IPS-18a (cell line): ENCODE results near the gene SERGEF.

ENCODE experiments used
- H3K27ac ChIP-seq: one replicate; pipeline ENCODE4 v1.5.1; 2013; ENCODE audit warnings: low read length
- H3K27me3 ChIP-seq: one replicate; pipeline ENCODE4 v1.6.1; 2013; ENCODE audit warnings: mild to moderate bottlenecking, low read length; ENCODE audit not compliant: control insufficient read depth, insufficient read depth
- H3K36me3 ChIP-seq: one replicate; pipeline ENCODE4 v1.6.1; 2013; ENCODE audit warnings: low read depth, low read length; ENCODE audit not compliant: control insufficient read depth
- H3K4me1 ChIP-seq: one replicate; pipeline ENCODE4 v1.6.1; 2013; ENCODE audit warnings: low read depth, low read length; ENCODE audit not compliant: control insufficient read depth
- H3K4me3 ChIP-seq: one replicate; pipeline ENCODE4 v1.5.1; 2013; ENCODE audit warnings: low read length
- H3K9ac ChIP-seq: one replicate; pipeline ENCODE4 v1.6.1; 2013; ENCODE audit warnings: mild to moderate bottlenecking, low read length, moderate library complexity
- H3K9me3 ChIP-seq: one replicate; pipeline ENCODE4 v1.6.1; 2013; ENCODE audit warnings: low read depth, low read length; ENCODE audit not compliant: control insufficient read depth

SERGEF gene

GRCh38 chr11:18012906-18013781 is at the start of gene SERGEF:
Gene SERGEF, minus strand, starts transcription at chr11:18013047. Its CDS starts 37 bp downstream, at chr11:18013010.
- Histone ChIP-seq H3K4me1 (peaks cover 12% of the 10 kb centered on the region), H3K9me3 (no peaks in the 10 kb centered on the region), H3K27ac (no peak within 1 kb of the TSS), H3K9ac (peak within 1 kb of the TSS; percentile 40), H3K4me3 (peak within 1 kb of the TSS; percentile 92), H3K36me3 (no peaks in the 10 kb centered on the region), H3K27me3 (peaks cover 32% of the 10 kb centered on the region)

GRCh38 chr11:18061351-18061750 is 48.5 kb upstream of the SERGEF start:
- no peak overlapping the region for H3K9ac ChIP-seq
- no peaks in the 10 kb centered on the region for H3K4me1 ChIP-seq
- no peak overlapping the region for H3K27ac ChIP-seq
- H3K27me3 ChIP-seq = no peaks in the 10 kb centered on the region
- H3K4me3 ChIP-seq = no peak overlapping the region
- no peaks in the 10 kb centered on the region for H3K36me3 ChIP-seq
- H3K9me3 ChIP-seq = no peaks in the 10 kb centered on the region

- Histone ChIP-seq H3K9ac (no peak overlapping the region), H3K4me1 (no peaks in the 10 kb centered on the region), H3K4me3 (no peak overlapping the region), H3K9me3 (no peaks in the 10 kb centered on the region), H3K27ac (no peak overlapping the region), H3K27me3 (no peaks in the 10 kb centered on the region), H3K36me3 (no peaks in the 10 kb centered on the region)
Measured at GRCh38 chr11:18056561-18057181, 43.8 kb upstream of the SERGEF start.

DNA sequence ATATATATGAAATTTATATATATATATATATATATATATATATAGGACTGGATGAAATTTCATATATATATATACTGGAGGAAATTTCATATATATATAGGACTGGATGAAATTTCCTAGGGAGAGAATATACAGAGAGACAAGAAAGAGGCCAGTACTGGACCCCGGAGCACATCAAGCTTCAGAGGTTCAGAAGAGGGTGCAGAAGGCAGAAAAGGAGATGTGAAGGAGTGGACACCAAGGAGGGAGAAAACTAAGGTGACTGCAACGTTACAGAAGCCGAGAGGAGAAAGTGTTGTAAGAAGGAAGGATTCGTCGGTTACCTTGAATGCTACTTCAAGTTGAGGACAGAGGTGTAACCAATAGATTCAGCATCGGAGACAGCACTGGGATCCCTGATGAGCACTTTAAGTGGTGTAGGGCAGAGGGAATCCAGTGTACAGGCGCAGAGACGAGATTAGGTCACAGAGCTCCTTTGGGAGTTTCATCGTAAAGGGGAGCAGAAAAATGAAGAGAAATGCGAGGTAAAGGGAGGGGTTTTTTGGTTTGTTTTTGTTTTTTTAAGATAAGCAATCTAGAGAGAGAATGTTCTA is 41.8 kb upstream of the SERGEF start:
- Histone ChIP-seq H3K4me3 (no peak overlapping the region), H3K27ac (no peak overlapping the region), H3K9me3 (no peaks in the 10 kb centered on the region), H3K4me1 (no peaks in the 10 kb centered on the region), H3K27me3 (no peaks in the 10 kb centered on the region), H3K36me3 (no peaks in the 10 kb centered on the region), H3K9ac (no peak overlapping the region)

DNA sequence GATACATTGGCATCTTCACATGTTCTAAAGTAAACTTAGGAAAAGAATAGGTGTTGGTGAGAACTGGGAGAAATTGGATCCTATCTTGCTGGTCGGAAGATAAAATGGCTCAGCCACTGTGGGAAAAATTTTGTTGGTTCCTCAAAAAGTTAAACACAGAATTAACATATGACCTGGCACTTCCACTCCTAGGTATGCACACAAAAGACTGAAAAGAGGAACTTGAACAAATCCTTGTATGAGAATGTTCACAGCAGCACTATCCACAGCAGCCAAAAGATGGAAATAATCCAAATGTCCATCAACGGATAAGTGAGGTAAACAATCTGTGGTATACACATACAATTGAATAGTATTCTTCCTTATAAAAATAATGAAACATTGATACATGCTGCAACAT is 38.0 kb upstream of the SERGEF start:
- H3K27ac ChIP-seq = no peak overlapping the region
- no peak overlapping the region for H3K9ac ChIP-seq
- no peaks in the 10 kb centered on the region for H3K9me3 ChIP-seq
- no peaks in the 10 kb centered on the region for H3K4me1 ChIP-seq
- H3K4me3 ChIP-seq = no peak overlapping the region
- H3K36me3 ChIP-seq = no peaks in the 10 kb centered on the region
- H3K27me3 ChIP-seq = peaks cover 18% of the 10 kb centered on the region

DNA sequence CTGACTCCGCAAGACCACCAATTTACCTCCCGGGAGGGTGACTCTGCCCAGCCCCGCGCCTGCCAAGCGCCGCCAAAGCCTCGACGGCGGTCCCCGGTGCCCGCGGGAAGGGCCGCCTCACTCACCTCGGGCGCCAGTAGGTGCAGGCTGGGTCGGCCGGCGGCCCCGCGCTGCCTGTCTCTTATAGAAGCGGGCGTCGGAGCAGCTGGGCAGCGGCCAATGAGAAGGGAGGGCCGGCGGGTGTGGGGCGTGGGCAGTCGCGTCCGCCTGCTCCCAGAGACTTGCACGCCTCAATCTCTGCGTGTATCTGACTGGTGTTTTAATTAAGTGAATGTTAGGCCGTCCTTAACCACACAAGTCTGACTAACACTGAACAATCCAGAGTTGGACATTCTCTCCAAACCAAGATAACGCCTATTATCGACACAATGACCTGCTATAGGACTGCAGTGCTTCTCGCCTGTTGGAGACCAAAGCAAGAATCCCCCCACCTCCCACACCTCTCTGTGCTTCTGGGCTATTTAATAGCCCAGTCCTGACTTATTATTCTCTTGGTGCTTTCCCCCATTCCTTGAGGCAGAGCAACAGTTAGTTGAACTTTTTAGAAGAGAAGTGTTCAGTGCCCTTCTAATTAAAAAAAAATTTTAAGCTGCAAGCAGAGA is 33.4 kb upstream of the SERGEF start, which contains the start of gene TPH1:
TSS of gene TPH1 (minus strand) at position 154 of the 662 bp plus-strand sequence. CDS start 5,507 bp downstream, outside the sequence.
- H3K9me3 ChIP-seq = no peaks in the 10 kb centered on the region
- H3K4me3 ChIP-seq = peak within 1 kb of the TSS; percentile 46
- H3K27me3 ChIP-seq = peaks cover 36% of the 10 kb centered on the region
- no peak within 1 kb of the TSS for H3K9ac ChIP-seq
- H3K36me3 ChIP-seq = no peaks in the 10 kb centered on the region
- no peaks in the 10 kb centered on the region for H3K4me1 ChIP-seq
- H3K27ac ChIP-seq = no peak within 1 kb of the TSS

DNA sequence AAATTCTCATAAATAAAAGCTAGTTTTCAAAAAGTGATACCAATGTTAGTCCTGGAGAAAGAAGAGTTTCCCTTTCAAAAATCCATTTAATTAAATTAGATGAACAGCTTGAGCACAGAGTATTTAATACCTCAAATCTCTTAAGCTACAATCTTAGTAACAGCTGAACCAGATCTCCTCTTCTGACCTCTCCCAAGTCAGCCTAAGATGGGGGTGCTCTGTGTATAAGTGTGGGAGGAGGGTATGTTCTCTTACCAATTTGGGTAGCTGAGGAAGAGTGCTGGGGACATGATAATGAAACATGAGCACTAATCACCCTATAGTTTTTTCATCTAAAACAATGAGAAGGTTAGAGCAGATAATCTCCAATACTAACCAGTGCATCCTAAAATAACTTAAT is 23.6 kb upstream of the SERGEF start:
- H3K4me1 ChIP-seq = no peaks in the 10 kb centered on the region
- H3K4me3 ChIP-seq = no peak overlapping the region
- no peaks in the 10 kb centered on the region for H3K36me3 ChIP-seq
- no peak overlapping the region for H3K27ac ChIP-seq
- H3K9me3 ChIP-seq = no peaks in the 10 kb centered on the region
- H3K9ac ChIP-seq = no peak overlapping the region
- no peaks in the 10 kb centered on the region for H3K27me3 ChIP-seq

- no peak overlapping the region for H3K27ac ChIP-seq
- H3K9ac ChIP-seq = no peak overlapping the region
- no peaks in the 10 kb centered on the region for H3K27me3 ChIP-seq
- H3K4me1 ChIP-seq = no peaks in the 10 kb centered on the region
- no peaks in the 10 kb centered on the region for H3K9me3 ChIP-seq
- H3K4me3 ChIP-seq = no peak overlapping the region
- H3K36me3 ChIP-seq = no peaks in the 10 kb centered on the region
Measured at GRCh38 chr11:18027475-18027874, 14.6 kb upstream of the SERGEF start.

DNA sequence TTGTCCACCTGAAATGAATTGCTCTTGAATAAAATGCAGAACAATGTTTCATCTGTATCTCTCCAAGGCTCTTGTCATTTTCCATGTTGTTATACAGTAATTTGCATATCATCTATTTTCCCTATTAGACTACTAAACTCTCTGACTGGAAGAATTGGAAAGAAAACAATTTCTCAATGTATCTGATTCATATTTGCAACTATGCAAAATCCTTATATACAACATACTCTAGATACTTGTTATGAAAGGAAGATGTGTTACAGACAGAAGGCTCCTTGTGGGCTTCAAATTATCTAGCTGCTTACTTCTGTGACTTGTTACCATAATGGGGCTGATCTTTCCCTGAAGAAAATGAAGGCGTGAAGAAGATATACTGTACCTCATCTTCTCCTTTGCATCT is 9.6 kb upstream of the SERGEF start:
- Histone ChIP-seq H3K36me3 (no peaks in the 10 kb centered on the region), H3K27ac (no peak overlapping the region)

DNA sequence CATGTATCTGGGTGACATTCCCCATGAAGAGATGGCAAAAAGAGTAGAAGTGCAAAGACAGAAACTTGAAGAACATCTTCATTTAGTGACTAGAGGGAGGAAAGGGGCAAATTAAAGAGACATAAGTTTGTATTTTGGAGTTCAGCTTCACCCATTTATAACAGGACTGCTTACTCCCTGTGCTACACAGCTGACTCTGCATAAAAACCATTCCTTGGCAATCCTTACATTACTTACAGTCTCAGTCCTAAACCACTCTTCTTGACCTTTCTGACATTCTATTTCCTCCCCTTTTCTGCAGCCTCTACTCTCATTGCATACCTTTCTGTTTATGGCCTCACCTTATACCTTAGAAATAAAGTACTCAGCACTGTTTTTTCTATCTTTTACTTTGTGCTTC is 6.8 kb upstream of the SERGEF start:
- Histone ChIP-seq H3K9me3 (no peaks in the 10 kb centered on the region), H3K4me3 (no peak overlapping the region), H3K4me1 (peaks cover 5% of the 10 kb centered on the region), H3K36me3 (no peaks in the 10 kb centered on the region), H3K27ac (no peak overlapping the region), H3K27me3 (peaks cover 12% of the 10 kb centered on the region), H3K9ac (no peak overlapping the region)

More for the DNA sequence above, 9.6 kb upstream of the SERGEF start:
- Histone ChIP-seq H3K4me1 (no peaks in the 10 kb centered on the region), H3K9me3 (no peaks in the 10 kb centered on the region), H3K27me3 (no peaks in the 10 kb centered on the region), H3K9ac (no peak overlapping the region), H3K4me3 (no peak overlapping the region)

GRCh38 chr11:18016789-18017188 is 3.9 kb upstream of the SERGEF start:
- H3K4me3 ChIP-seq = no peak overlapping the region
- H3K27me3 ChIP-seq = peaks cover 27% of the 10 kb centered on the region
- no peak overlapping the region for H3K9ac ChIP-seq
- no peaks in the 10 kb centered on the region for H3K9me3 ChIP-seq
- peaks cover 8% of the 10 kb centered on the region for H3K4me1 ChIP-seq
- H3K36me3 ChIP-seq = no peaks in the 10 kb centered on the region
- H3K27ac ChIP-seq = no peak overlapping the region
